SU-DHL-6 (cell line): ENCODE results near the gene COPS4.

Experiments used
- CTCF ChIP-seq: fragments of 200-600 bp; sonication (generic); IDR thresholded peaks from one replicate; pipeline ENCODE4 v1.5.1; 2017; ENCODE audit warnings: antibody characterized with exemption, mild to moderate bottlenecking, low read length, moderate library complexity; ENCODE audit not compliant: insufficient read depth, poor library complexity, severe bottlenecking
- EZH2phosphoT487 ChIP-seq: fragments of 200-600 bp; sonication (generic), shearing (Covaris generic); conservative IDR thresholded peaks from 2 replicates; pipeline ENCODE4 v1.6.1; 2018; ENCODE audit warnings: mild to moderate bottlenecking, antibody characterized with exemption, low read length, moderate library complexity, mixed read lengths

GRCh38 chr4:83010111-83010521 lies 24.9 kb upstream of the COPS4 start:
- no peak for TF ChIP-seq CTCF
- TF ChIP-seq EZH2phosphoT487, result no peak
